ENCODE results near the gene OR6N1.

The OR6N1 gene

GRCh38 chr1:158735848-158736247, 36.1 kb downstream of the OR6N1 start:
- no peak for DNase-seq (ENCODE audit: low spot score)

- no peak for DNase-seq (ENCODE audit: low spot score)
Measured at GRCh38 chr1:158732524-158732923, 39.5 kb downstream of the OR6N1 start.

- no peak for DNase-seq (ENCODE audit: low spot score)
Measured at GRCh38 chr1:158731707-158732106, 40.3 kb downstream of the OR6N1 start.

- no peak for DNase-seq (ENCODE audit: low spot score)
Measured at GRCh38 chr1:158730453-158730852, 41.5 kb downstream of the OR6N1 start.

GRCh38 chr1:158728510-158729225, 43.3 kb downstream of the OR6N1 start:
- no peak for DNase-seq (ENCODE audit: low spot score)

GRCh38 chr1:158724442-158724841, 47.6 kb downstream of the OR6N1 start:
- no peak for DNase-seq (ENCODE audit: low spot score)

- no peak for DNase-seq (ENCODE audit: low spot score)
Measured at GRCh38 chr1:158720620-158721019, 51.4 kb downstream of the OR6N1 start, which contains the start of gene OR6K3. Gene OR6K3 (minus strand): TSS chr1:158720720. CDS start chr1:158718115, 2,605 bp downstream.

- no peak for DNase-seq (ENCODE audit: low spot score)
Measured at GRCh38 chr1:158719664-158720063, 52.3 kb downstream of the OR6N1 start.

- DNase-seq (ENCODE audit: low spot score) = no peak
Measured at GRCh38 chr1:158717344-158717743, 54.7 kb downstream of the OR6N1 start.

GRCh38 chr1:158716335-158716734, 55.7 kb downstream of the OR6N1 start:
- no peak for DNase-seq (ENCODE audit: low spot score)

GRCh38 chr1:158714754-158715153, 57.2 kb downstream of the OR6N1 start:
- no peak for DNase-seq (ENCODE audit: low spot score)

Measured in GM03348 (cell line).